Measurements from ENCODE around the gene TCERG1L.

The TCERG1L gene

GRCh38 chr10:131231965-131232541 lies 79.5 kb downstream of the TCERG1L start:
- no peak overlapping the region for H3K4me3 ChIP-seq (ENCODE audit: control insufficient read depth, low read depth, low read length)
- no peak for TF ChIP-seq CTCF (conservative IDR thresholded peaks at IDR 0.05; ENCODE audit: control insufficient read depth, insufficient read depth, low read depth, low read length)
- DNase-seq (ENCODE audit: low read depth) = no peak

GRCh38 chr10:131231323-131231964 lies 80.1 kb downstream of the TCERG1L start:
- no peak overlapping the region for H3K4me3 ChIP-seq (ENCODE audit: control insufficient read depth, low read depth, low read length)
- DNase-seq (ENCODE audit: low read depth) = no peak
- no peak for TF ChIP-seq CTCF (conservative IDR thresholded peaks at IDR 0.05; ENCODE audit: control insufficient read depth, insufficient read depth, low read depth, low read length)

- no peak overlapping the region for H3K4me3 ChIP-seq (ENCODE audit: control insufficient read depth, low read depth, low read length)
- no peak for DNase-seq (ENCODE audit: low read depth)
- TF ChIP-seq CTCF (conservative IDR thresholded peaks at IDR 0.05; ENCODE audit: control insufficient read depth, insufficient read depth, low read depth, low read length) = no peak
Measured at GRCh38 chr10:131230641-131231322, 80.7 kb downstream of the TCERG1L start.

- no peak overlapping the region for H3K4me3 ChIP-seq (ENCODE audit: control insufficient read depth, low read depth, low read length)
- DNase-seq (ENCODE audit: low read depth) = no peak
- no peak for TF ChIP-seq CTCF (conservative IDR thresholded peaks at IDR 0.05; ENCODE audit: control insufficient read depth, insufficient read depth, low read depth, low read length)
Measured at GRCh38 chr10:131230166-131230565, 81.4 kb downstream of the TCERG1L start.

GRCh38 chr10:131227163-131227740 lies 84.3 kb downstream of the TCERG1L start:
- no peak overlapping the region for H3K4me3 ChIP-seq (ENCODE audit: control insufficient read depth, low read depth, low read length)
- DNase-seq (ENCODE audit: low read depth) = no peak
- no peak for TF ChIP-seq CTCF (conservative IDR thresholded peaks at IDR 0.05; ENCODE audit: control insufficient read depth, insufficient read depth, low read depth, low read length)

- H3K4me3 ChIP-seq (ENCODE audit: control insufficient read depth, low read depth, low read length) = no peak overlapping the region
Measured at GRCh38 chr10:131226446-131227162, 84.9 kb downstream of the TCERG1L start.

More at GRCh38 chr10:131226446-131227162, 84.9 kb downstream of the TCERG1L start:
- TF ChIP-seq CTCF (conservative IDR thresholded peaks at IDR 0.05; ENCODE audit: control insufficient read depth, insufficient read depth, low read depth, low read length) = no peak
- DNase-seq (ENCODE audit: low read depth) = no peak

All from fibroblast of mammary gland (primary cell).